ENCODE results near the gene LIME1.

The LIME1 gene

DNA sequence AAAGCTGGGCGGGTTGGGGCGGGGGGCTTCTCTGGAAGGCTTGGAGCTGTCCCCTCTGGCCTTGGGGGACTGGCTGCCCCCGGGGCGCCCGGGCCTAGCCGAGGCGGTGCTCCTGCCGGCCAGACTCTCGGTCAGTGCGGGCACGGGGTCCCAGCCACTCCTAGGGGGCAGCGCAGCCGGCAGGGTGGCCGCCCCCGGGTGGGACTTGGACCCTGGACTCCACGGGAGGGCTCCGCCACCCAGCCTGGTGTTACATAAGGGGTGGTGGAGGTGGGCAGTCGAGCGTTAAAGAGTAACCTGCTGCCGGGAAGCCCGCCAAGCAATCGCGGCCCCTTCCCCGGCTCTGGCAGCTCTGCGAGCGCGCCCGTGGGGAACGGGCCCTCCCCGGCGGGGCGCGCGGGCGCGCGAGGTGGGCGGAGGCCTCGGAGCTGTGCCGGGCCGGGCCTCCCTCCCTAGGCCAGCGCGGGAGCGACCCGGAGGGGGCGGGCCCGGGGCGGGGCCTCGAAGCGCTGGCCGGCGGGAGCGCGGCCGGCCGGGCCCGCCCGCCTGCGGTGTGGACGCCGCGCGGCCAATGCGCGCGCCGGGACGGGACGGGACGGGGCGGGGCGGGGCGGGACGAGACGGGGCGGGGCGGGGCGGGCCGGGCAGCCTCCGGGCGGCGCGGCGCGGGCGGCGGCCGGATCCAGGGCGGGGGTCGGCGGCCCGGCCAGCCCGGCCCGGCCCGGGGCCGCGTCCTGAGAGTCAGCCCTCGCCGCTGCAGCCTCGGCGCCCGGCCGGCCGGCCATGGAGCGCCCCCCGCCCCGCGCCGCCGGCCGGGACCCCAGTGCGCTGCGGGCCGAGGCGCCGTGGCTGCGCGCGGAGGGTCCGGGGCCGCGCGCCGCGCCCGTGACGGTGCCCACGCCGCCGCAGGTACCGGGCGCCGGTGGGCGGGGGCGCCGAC, 2.9 kb downstream of the LIME1 start, which contains the start of gene SLC2A4RG:
Gene SLC2A4RG, plus strand, starts transcription at position 647 of the 940 bp plus-strand sequence. Its CDS starts 137 bp downstream, at position 784.
- peak; percentile 69 for DNase-seq (ENCODE audit: low spot score)

DNA sequence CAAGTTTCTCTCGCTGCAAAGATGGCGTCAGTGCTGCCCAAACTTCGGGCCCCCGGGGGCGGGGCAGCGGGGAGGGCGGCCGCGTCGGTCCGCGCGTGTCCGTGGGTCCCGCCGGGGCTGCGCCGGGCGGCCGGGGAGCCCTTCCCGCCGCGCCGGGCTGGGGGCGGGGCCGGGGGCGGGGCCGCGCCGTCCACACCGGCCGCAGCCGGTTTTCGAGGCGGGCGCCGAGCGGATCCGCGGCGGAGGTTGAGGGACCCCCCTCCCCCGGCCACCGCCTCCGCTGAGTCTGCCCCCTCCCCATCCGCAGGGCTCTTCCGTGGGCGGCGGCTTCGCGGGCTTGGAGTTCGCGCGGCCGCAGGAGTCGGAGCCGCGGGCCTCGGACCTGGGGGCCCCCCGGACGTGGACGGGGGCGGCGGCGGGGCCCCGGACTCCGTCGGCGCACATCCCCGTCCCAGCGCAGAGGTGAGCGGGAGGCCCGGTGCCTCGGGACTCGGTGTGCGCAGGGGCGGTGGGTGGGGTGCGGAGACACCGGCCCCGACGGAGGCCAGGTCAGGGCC, 3.7 kb downstream of the LIME1 start:
- DNase-seq (ENCODE audit: low spot score), result peak; percentile 57

DNA sequence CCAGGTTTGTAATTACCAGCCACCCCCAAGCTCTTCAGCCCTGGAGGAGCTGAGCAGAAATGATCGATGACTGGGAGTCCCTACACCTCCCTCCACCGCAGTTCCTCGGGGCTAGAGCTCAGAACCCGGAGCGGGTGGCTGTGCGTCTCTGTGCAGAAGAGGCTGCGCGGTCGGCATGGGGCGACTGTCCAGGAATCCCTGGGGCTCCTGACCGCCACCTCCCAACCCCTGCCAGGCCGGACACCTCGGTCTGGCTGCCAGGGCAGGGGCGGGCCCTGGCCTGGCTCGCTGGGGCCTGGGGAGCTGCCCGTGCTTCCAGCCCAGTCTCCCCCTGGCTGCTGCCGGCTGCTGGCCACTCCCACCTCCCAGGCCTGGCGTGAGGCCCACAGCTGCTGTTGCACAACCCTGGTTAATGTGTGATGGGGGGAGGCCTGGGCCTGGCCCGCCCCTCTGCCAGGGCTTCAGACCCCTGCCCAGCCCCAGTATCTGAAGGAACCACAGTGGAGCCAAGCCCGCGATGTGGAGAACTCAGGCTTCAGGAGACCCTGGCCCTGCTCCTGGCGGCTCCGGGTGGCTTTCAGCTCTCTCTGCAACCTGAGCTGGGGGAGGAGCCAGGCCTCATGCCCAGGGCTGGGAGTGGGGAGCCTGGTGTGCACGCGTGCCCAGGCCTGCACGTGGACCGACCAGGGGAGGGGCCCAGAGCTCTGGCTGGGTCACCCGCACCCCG, 4.3 kb downstream of the LIME1 start:
- peak; percentile 38 for DNase-seq (ENCODE audit: low spot score)

DNA sequence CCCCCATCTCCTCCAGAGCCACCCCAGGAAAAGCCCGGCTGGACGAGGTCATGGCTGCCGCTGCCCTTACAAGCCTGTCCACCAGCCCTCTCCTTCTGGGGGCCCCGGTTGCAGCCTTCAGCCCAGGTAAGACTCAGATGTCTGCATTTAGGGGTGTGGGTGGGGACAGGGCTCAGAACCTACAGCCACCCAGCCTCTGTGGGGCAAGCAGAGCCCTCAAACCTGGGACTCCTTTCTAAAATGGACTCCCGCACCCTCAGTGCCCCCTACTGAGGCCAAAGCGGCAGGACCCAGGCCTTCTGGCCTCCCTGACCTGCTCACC, 4.9 kb downstream of the LIME1 start:
- no peak for DNase-seq (ENCODE audit: low spot score)

DNA sequence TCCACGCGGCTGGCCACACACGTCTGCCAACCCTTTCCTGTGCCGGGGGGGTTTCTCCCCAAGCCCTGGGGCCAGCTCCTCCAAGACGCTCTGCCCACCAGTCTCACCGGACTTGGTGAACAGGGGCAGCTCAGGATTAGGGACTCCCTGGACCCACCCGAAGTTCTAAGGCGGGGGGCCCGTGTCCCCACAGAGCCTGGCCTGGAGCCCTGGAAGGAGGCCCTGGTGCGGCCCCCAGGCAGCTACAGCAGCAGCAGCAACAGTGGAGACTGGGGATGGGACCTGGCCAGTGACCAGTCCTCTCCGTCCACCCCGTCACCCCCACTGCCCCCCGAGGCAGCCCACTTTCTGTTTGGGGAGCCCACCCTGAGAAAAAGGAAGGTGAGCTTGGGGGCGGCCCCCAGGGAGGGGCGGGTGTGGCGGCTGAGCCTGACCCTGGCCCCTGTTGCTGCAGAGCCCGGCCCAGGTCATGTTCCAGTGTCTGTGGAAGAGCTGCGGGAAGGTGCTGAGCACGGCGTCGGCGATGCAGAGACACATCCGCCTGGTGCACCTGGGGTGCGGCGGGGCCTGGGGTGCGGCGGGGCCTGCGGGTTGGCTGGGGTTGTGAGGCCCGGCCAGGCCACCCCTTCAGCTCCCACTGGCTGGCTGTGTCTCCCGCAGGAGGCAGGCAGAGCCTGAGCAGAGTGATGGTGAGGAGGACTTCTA, 5.4 kb downstream of the LIME1 start:
- no peak for DNase-seq (ENCODE audit: low spot score)

DNA sequence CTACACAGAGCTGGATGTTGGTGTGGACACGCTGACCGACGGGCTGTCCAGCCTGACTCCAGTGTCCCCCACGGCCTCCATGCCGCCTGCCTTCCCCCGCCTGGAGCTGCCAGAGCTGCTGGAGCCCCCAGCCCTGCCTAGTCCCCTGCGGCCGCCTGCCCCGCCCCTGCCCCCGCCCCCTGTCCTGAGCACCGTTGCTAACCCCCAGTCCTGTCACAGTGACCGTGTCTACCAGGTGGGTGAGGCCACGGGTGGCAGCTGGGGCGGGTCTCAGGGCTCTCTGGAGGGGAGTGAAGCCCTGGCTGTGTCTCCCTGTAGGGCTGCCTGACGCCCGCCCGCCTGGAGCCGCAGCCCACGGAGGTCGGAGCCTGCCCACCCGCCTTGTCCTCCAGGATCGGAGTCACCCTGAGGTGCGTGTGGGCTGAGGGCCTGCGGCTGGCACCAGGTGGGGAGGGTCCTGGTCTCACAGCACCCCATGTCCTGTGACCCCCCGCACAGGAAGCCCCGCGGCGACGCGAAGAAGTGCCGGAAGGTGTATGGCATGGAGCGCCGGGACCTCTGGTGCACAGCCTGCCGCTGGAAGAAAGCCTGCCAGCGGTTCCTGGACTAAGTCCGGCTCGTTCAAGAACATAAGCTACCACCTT, 6.0 kb downstream of the LIME1 start:
- no peak for DNase-seq (ENCODE audit: low spot score)

DNA sequence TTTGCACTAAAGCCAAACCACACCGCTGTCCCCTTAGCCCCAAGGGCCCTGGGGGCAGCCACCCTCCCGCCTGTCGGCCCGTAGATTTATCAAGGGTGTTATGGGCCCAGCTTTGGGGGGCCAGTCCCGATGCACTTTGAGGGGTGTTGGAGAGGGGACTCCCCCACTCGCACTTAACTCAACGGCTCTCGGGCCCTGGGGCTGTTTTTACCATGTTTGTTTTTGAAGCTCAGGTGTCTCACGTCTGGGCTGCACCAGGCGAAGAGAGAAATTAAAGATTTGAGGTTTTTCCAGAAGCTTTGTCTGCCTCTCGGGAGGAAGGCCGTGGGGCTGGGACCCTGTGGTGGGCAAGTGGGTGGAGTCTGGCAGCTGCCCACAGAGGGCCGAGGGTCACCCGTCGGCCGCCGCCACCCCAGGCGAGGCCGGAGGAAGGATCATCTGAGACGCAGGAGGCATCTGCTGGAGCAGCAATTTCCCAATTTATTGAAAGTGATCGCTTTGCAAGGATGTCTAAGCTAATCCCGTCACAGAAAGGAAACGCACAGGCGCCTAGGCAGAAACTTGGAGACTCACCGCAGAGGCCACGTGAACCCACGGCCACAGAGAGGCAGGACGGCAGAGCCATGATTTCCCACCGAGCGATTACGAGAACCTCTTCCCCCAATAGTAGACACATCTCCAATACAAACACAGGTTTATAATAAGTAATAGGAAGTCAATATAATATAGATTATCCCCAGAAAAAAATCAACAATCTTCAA, 6.9 kb downstream of the LIME1 start:
- no peak for DNase-seq (ENCODE audit: low spot score)

DNA sequence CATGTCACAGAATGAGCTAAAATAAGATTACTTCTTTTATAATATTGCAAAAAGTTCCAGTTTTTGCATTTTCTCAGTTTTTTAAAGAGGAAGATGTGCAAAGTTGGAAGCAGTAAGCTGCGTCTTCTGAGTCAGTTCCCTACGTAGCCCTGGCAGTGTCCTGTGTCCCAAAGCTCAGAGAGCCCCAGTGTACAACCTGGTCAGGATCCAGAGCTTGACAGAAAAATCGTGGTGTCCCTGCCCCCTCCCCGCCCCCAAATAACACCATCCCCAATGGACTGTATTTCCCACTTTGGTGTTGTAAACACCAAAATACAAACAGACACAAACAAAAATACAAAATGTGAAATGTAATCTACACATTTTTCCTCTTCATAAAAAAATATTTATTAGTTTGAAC, 7.7 kb downstream of the LIME1 start:
- no peak for DNase-seq (ENCODE audit: low spot score)

DNA sequence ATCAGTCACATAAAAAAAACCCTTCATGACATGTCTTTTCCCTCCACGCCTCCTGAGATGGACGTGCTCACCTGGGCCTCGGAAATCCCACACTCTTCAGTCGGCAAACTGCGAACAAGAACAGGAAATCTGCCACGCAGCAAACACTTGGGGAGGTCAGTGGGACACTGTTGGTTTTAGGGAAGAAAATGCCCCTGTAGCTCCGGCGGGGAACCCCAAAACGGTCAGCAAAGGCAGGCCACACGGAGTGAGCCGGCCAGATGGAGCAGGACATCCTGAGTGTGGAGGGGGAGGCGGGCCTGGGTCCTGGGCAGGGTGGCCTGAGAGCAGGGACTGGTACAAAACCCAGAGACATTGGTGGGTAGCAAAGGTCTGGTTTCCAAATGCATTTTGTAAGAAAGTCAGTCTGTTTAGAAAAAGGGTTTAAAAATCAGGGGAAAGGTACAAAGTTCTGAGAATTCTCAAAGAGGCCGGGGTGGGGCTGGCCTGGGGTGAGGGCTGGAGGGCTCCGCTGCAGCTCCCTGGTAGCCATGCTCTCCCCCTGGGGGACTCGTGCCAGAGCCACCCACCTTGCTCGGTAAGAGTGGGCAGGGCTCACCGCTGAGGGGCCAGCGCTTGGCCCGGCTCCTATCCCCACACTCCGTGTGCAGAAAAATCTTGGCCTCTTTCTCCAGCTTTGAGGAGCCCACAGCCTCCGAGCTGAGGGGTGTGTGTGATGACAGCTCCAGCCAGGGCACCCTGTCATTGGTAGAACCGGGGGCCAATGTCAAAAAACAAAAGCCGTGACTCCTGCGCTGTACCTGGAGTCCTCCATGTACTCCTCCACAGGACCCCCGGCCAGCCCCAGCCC, 8.3 kb downstream of the LIME1 start:
- DNase-seq (ENCODE audit: low spot score), result no peak

DNA sequence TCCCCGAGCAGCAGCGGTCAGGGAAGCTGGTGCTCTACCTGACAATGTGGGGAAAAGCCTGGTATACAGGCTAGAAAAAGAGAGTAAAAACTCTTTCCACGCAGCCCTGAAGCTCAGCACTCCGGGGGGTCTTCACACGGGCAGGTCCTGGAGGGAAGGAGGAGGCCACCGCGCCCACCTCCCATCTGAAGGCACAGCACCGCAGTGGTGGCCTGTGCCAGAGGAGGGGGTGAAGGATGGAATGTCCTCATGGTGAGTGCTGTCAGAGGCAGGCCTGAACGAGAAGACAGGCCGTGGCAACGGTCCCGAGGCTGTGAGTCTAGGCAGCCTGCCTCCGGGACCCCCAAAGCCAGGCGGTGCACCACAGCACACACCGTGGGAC, 9.0 kb downstream of the LIME1 start:
- no peak for DNase-seq (ENCODE audit: low spot score)

DNA sequence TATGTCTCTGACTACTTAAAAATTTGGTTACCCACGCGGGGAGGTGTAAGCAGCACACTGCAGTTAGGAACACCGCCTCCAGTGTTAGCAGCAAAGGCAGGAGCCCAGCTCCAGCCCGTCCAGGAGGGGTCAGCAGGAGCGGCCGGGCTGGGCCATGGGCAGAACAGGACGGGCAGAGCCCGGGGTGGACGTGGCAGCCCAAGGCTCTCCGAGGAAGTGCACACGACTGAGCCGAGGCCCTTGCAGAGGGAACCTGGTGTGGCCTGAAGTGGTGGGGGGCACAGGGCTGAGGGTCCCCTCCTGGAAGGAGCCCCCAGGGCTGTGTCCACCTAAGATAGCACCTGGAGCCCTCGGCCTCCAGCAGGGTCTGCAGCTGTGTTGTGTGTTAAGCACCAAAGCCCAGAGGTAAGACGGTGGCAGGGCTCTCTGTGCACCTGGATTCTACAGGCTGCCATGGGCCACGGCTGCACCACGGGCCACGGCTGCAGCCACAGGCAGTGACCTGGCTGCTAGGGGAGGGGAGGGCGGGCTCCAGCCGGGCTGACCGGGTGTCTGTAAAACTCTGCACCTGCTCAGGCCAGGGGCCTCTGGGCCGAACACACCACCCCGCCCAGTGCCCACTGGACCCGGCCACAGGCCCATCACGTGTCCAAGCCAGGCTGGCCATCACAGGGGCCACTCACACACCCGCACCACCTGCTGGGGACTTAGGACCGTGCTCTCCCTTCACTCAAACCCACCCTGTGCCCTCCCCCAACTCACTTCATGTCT, 9.7 kb downstream of the LIME1 start:
- DNase-seq (ENCODE audit: low spot score), result no peak

DNA sequence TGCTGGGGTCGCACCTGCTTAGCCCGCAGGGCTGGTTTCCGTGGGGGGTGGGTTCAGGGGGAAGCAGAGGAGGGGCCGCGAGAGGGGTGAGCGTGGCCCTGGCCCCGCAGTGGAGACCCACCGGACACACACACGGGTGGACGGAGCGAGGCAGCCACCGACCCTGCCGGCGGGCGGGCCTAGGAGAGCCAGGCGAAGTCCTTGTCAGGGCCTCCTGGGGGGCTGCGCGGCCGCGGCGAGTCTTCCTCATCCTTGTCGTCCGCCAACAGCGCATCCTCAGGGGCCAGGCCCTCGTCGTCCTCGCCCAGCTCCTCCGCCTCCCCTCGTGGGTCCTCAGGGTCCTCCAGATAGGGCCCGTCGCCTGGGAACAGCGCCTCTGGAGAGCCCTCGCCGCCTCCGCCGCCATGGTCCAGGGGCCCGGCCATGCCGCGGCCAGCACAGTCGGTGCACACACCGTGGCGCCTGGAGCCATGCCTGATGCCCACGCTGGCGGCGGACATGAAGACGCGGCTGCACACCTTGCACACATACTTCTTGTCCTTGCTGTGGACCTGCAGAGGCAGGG, 10.4 kb downstream of the LIME1 start:
- DNase-seq (ENCODE audit: low spot score), result no peak

DNA sequence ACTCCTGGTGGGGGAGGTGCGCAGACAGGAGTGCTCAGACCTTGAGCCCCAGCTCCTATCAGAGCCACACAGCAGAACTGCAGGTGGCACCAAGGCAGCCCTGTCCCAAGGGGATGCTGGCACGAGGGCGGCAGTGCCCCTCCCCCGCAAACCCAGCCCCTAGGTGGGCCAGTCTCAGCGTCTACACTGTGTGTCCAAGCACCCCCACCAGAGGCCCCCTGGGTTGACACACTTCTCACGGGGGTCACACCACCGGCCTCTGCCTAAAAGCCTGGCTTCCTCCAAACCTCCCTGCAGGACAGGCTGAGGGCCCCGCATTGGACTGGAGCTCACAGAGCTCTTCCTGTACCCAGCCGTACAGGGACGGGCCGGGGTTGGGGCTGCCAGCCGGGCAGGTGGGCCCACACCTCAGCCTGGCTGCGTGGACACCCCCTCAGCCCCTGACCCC, 11.2 kb downstream of the LIME1 start:
- DNase-seq (ENCODE audit: low spot score), result no peak

DNA sequence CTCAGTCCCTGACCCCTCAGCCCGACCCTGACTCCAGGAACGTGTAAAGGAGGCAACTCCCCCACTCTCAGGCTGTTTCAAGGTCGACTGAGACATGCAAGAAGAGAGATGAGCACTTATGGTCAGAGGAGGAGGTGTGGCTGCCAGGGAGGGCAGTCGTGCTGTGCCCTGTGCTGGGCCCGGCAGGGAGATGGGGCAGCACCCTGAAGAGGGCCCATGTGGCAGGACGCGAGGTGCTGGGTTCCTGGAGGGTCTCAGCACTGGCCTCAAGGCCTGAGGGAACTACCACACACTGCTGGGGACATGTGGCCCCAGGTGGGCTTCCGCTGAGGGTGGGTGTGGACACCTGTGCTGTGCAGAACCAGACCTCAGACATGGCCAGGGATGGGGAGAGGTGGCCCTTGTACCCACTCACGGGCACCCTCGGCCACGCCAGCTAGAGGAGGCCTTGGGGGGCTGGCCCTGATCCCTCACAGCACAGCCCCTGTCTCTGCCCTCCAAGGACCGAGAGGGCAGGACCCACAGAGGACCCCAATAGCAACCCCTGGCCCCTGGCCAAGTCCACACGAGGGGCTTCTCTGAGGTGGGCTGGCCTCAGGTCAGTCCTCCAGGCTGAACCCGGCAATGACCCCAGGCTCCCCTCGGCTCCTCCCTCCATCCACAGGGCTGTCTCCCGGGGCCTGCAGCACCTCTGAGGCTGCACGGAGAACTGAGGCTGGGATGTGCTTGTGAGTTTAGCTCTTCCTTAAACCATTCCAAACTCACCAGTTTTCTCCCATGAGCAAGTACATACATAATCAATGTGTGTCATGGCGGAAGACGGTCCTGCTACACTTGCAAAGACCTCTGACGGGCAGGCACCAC, 11.8 kb downstream of the LIME1 start:
- DNase-seq (ENCODE audit: low spot score), result no peak

DNA sequence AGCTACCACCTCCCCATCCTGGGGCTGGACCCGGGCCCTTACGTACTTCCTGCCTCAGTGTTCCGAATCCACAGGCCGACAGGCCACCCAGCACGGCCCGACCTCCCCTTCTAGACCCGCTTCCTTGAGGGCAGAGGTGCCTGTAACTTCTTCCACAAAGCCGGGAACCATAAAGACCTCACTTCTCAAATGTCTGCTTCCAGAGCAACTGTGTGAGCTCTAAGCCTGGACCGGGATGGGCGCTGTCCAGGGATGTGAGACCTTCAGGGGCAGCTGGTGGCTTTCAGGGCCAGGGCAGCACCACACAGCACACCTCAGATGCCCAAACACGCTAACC, 12.4 kb downstream of the LIME1 start:
- DNase-seq (ENCODE audit: low spot score), result no peak

DNA sequence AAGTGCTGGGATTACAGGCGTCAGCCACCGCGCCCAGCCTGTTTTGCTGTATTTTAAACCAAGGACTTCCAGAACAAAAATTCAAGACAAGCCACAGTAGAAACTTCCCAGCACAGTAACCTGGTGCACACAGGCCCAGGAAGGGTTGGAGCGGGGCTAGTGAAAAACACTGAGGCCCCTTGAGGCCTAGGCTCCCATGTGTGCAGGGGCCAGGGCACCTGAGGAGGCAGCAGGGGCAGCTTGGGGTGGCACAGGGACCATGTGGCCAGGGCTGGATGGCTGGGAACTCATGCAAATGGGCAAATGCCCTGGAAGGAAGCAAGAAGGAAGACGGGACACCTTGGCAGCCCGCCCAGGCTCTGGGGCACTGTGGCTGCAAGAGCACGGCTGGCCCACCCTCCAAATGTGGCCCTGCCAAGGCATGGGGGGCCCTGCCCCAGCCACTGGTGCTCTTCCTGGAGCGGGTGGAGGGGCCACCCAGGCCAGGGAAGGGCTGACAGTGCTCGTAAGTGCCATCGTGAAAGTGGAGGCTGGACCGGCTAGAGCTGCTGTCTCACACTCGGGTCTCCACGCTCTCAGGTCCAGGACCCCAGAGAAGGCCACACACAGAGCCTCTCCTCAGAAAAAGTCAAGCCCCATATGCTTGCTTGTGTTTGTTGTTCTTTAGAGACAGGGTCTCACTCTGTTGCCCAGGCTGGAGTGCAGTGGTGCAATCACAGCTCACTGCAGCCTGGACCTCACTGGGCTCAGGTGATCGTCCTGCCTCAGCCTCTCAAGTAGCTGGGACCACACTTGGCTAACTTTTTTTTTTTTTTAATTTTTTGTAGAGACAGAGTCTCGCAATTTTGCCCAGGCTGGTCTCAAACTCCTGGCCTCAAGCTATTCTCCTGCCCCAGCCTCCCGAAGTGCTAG, 13.4 kb downstream of the LIME1 start:
- no peak for DNase-seq (ENCODE audit: low spot score)

All from CD4-positive, alpha-beta T cell treated with Interleukin-2 at 100 ng/mL for 4 hours (primary cell).